Activated CD4-positive, alpha-beta T cell treated with anti-CD3 and anti-CD28 coated beads, Interleukin-2, amount 50 U/mL, for 48 hours (primary cell): ENCODE results near the gene IMMP2L.
"Not testable (repeated sequence)": the region's sequence is repeated elsewhere in the genome, so short reads cannot be mapped to it uniquely, and the experiment has no call there.

Experiments used
- DNase-seq, 2 experiments: peaks; one replicate each; pipeline ENCODE4 v3.0.0-alpha.2; 2020

IMMP2L gene

GRCh38 chr7:110962826-110963225 lies 599.5 kb downstream of the IMMP2L start:
- no peak for DNase-seq

- no peak for DNase-seq
Measured at GRCh38 chr7:110962374-110962773, 599.9 kb downstream of the IMMP2L start.

GRCh38 chr7:110960811-110961210 lies 601.5 kb downstream of the IMMP2L start:
- no peak for DNase-seq

GRCh38 chr7:110948280-110948679 lies 614.0 kb downstream of the IMMP2L start:
- DNase-seq = no peak

- no peak for DNase-seq
Measured at GRCh38 chr7:110947408-110947807, 614.9 kb downstream of the IMMP2L start.

GRCh38 chr7:110944966-110945644 lies 617.2 kb downstream of the IMMP2L start:
- no peak for DNase-seq

- no peak for DNase-seq
Measured at GRCh38 chr7:110944448-110944847, 617.8 kb downstream of the IMMP2L start.

- DNase-seq = no peak
Measured at GRCh38 chr7:110943701-110944345, 618.5 kb downstream of the IMMP2L start.

GRCh38 chr7:110941385-110941784 lies 620.9 kb downstream of the IMMP2L start:
- no peak for DNase-seq

- DNase-seq = no peak
Measured at GRCh38 chr7:110940756-110941155, 621.5 kb downstream of the IMMP2L start.

- no peak for DNase-seq
Measured at GRCh38 chr7:110938165-110938564, 624.1 kb downstream of the IMMP2L start.

- not testable (repeated sequence) for DNase-seq
Measured at GRCh38 chr7:110936665-110937064, 625.6 kb downstream of the IMMP2L start.

GRCh38 chr7:110929480-110930249 lies 632.6 kb downstream of the IMMP2L start:
- no peak for DNase-seq

GRCh38 chr7:110922906-110923305 lies 639.4 kb downstream of the IMMP2L start:
- no peak for DNase-seq

GRCh38 chr7:110921595-110922151 lies 640.6 kb downstream of the IMMP2L start:
- no peak for DNase-seq

- DNase-seq = no peak
Measured at GRCh38 chr7:110918949-110919548, 643.2 kb downstream of the IMMP2L start.

GRCh38 chr7:110914263-110914662 lies 648.0 kb downstream of the IMMP2L start:
- DNase-seq = no peak

GRCh38 chr7:110911632-110912031 lies 650.7 kb downstream of the IMMP2L start:
- DNase-seq = no peak

- DNase-seq = no peak
Measured at GRCh38 chr7:110909117-110909516, 653.2 kb downstream of the IMMP2L start.

GRCh38 chr7:110905773-110906566 lies 656.3 kb downstream of the IMMP2L start:
- DNase-seq = no peak

- no peak for DNase-seq
Measured at GRCh38 chr7:110898516-110898915, 663.8 kb downstream of the IMMP2L start.

GRCh38 chr7:110897538-110897937 lies 664.8 kb downstream of the IMMP2L start:
- no peak for DNase-seq
